Measurements from ENCODE around the gene TMEM204. TPM values are rescaled to one million over a fixed set of nuclear protein-coding genes. Genes with fewer than 3 reads are reported as not detected.

Gene TMEM204
- total RNA-seq, 1 donor from 2014 or later = under 0.01 TPM

DNA sequence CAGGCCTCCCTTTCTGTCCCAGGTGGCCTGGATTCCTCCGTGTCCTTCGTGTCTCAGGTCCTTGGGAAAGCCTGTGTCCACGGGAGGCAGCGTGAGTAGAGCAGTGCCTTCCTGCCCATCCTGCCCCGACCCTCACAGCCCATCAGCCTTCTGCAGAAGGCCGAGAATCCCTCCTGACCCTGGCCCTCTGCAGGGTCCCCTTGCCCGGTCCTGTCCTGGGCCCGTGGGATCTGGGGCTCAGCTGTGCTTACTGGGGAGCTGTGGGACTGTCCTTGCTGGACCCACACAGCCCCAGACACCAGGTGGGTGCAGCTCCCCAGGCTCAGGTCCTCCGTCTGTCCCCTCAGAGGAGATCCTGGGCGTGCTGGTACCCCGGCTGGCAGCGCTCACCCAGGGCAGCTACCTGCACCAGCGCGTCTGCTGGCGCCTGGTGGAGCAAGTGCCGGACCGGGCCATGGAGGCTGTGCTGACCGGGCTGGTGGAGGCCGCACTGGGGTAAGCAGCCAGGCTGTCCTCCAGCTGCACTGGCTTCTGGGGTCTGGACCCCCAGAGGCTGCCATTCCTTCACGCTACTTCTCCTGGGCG is 36.4 kb upstream of the TMEM204 start:
- Histone ChIP-seq H3K36me3 (ENCODE audit: control insufficient read depth, insufficient read depth, low read length) (peaks cover 21% of the 10 kb centered on the region), H3K4me3 (ENCODE audit: low read depth, low read length) (no peak overlapping the region), H3K27me3 (ENCODE audit: control insufficient read depth, insufficient read depth, low read length) (no peaks in the 10 kb centered on the region)
- FAIRE-seq (no peak), DNase-seq (ENCODE audit: low read depth) (no peak)
- TF ChIP-seq, protein P1, sequence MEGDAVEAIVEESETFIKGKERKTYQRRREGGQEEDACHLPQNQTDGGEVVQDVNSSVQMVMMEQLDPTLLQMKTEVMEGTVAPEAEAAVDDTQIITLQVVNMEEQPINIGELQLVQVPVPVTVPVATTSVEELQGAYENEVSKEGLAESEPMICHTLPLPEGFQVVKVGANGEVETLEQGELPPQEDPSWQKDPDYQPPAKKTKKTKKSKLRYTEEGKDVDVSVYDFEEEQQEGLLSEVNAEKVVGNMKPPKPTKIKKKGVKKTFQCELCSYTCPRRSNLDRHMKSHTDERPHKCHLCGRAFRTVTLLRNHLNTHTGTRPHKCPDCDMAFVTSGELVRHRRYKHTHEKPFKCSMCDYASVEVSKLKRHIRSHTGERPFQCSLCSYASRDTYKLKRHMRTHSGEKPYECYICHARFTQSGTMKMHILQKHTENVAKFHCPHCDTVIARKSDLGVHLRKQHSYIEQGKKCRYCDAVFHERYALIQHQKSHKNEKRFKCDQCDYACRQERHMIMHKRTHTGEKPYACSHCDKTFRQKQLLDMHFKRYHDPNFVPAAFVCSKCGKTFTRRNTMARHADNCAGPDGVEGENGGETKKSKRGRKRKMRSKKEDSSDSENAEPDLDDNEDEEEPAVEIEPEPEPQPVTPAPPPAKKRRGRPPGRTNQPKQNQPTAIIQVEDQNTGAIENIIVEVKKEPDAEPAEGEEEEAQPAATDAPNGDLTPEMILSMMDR (IDR thresholded peaks at IDR 0.05; ENCODE audit: insufficient read depth, low read length, severe bottlenecking) = no peak

DNA sequence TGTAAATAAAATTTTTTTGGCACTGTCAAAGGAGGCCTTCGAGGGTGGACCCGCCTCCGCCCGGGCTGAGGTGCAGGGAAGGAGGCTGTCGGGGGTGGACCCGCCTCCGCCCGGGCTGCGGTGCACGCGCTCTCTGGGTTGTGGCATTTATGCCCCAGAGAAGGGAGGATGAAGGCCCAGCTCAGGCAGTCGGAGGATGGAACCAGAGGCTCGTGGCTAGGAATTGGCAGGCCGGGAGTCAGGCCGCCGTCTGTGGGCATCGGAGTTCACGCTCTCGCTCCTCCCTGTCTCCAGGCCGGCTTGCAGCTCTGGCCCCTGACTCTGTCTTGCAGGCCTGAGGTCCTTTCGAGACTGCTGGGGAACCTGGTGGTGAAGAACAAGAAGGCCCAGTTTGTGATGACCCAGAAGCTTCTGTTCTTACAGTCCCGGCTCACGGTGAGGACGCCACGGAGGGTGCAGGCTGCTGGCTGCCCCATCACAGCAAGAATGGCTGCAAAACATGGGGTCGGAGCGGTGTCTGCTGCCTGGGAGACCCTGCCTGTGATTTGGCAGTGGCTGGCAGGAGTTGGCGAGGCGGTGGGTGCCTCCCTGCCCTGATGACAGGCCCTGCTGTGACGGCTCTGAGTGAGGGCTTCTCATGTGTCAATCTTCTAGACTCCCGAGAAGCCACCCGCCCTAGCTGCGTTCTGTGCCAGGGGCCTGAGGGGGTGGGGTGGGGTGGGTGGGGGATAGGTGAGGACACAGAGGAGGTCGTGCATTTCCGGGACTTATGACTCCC is 34.4 kb upstream of the TMEM204 start:
- Histone ChIP-seq H3K4me3 (ENCODE audit: low read depth, low read length) (no peak overlapping the region), H3K27me3 (ENCODE audit: control insufficient read depth, insufficient read depth, low read length) (no peaks in the 10 kb centered on the region), H3K36me3 (ENCODE audit: control insufficient read depth, insufficient read depth, low read length) (peaks cover 26% of the 10 kb centered on the region)
- FAIRE-seq (no peak), DNase-seq (ENCODE audit: low read depth) (no peak)
- TF ChIP-seq, protein P1 (IDR thresholded peaks at IDR 0.05; ENCODE audit: insufficient read depth, low read length, severe bottlenecking) = no peak

DNA sequence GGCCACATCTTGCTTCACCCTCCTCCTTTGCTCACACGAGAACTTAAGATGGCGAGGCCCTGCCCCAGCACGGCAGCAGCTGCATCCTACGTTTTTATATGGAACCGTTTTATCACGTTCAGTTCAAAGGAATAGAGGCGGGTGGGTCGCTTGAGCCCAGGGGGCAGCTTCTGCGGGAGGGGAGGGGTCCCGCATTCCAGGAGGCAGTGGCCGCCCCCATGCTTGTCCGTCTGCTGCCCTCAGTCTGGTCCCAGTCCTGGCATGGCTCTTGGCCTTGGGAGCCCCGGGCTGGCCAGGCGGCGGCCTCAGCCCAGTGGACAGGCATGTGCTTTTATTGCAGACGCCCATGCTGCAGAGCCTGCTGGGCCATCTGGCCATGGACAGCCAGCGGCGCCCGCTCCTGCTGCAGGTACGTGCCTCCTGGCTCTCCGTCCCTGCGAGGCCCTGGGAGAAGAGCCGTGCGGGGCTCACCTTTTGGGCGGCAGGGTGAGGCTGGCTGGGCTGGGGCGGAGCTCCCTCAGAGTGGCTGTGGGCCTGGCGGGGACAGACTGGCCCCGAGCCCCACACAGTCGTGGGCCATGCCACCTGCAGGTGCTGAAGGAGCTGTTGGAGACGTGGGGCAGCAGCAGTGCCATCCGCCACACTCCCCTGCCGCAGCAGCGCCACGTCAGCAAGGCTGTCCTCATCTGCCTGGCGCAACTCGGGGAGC is 33.6 kb upstream of the TMEM204 start:
- DNase-seq (ENCODE audit: low read depth) = no peak
- H3K27me3 ChIP-seq (ENCODE audit: control insufficient read depth, insufficient read depth, low read length) = no peaks in the 10 kb centered on the region
- FAIRE-seq = no peak
- H3K36me3 ChIP-seq (ENCODE audit: control insufficient read depth, insufficient read depth, low read length) = peaks cover 23% of the 10 kb centered on the region
- TF ChIP-seq, protein P1 (IDR thresholded peaks at IDR 0.05; ENCODE audit: insufficient read depth, low read length, severe bottlenecking) = no peak
- H3K4me3 ChIP-seq (ENCODE audit: low read depth, low read length) = no peak overlapping the region

DNA sequence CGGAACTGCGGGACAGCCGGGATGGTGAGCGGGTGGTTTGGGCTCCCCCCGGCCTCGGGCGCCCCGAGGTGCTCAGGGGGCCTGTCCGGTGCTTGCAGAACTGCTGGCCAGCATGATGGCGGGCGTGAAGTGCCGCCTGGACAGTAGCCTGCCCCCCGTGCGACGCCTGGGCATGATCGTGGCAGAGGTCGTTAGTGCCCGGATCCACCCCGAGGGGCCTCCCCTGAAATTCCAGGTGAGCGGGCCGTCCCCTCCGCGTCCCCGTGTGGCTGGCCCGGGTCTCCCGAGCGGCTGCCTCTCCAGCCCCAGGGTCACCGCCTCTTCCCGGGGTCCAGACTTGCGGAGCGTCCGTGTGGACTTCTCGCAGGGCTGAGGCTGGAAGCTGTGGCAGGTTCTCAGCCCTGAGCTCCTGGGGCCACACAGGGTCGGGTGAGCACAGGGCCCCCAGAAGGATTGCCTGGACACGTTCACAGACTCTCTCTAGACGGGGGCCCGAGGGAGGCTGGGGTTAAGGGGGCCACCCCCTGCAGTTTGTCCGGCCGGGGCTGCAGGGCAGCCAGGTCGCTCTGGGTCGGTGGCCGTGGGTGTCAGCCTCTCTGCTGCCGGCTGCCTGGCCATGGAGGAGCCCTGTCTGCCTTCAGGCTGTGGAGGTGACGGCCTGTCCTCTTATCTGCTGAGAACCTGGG is 32.9 kb upstream of the TMEM204 start:
- Histone ChIP-seq H3K4me3 (ENCODE audit: low read depth, low read length) (no peak overlapping the region), H3K36me3 (ENCODE audit: control insufficient read depth, insufficient read depth, low read length) (peaks cover 22% of the 10 kb centered on the region), H3K27me3 (ENCODE audit: control insufficient read depth, insufficient read depth, low read length) (no peaks in the 10 kb centered on the region)
- FAIRE-seq (no peak), DNase-seq (ENCODE audit: low read depth) (no peak)
- TF ChIP-seq, protein P1 (IDR thresholded peaks at IDR 0.05; ENCODE audit: insufficient read depth, low read length, severe bottlenecking) = no peak

DNA sequence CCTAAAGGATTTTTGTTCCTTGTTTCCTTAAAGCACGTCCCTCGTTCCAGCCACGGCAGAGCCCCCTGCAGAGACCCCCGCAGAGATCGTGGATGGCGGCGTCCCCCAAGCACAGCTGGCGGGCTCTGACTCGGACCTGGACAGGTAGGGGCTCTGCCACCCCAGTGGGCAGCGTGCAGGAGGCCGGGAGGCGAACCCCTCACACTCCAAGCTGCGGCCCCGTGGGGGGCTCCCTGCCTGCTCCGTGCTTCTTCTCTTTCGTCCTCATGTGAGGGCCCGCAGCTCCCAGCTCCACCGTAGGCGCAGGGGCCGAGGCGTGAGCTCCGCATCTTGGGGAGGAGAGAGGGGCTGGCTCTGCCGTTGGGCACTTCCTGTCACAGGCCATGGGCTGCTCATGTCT is 31.8 kb upstream of the TMEM204 start:
- Histone ChIP-seq H3K27me3 (ENCODE audit: control insufficient read depth, insufficient read depth, low read length) (no peaks in the 10 kb centered on the region), H3K36me3 (ENCODE audit: control insufficient read depth, insufficient read depth, low read length) (peaks cover 19% of the 10 kb centered on the region), H3K4me3 (ENCODE audit: low read depth, low read length) (no peak overlapping the region)
- DNase-seq (ENCODE audit: low read depth) (no peak), FAIRE-seq (no peak)
- TF ChIP-seq, protein P1 (IDR thresholded peaks at IDR 0.05; ENCODE audit: insufficient read depth, low read length, severe bottlenecking) = no peak
